MM.1S (cell line): ENCODE results near the gene EFNA3.

Source experiments
- EZH2 ChIP-seq: fragments of 300-600 bp; sonication (generic); optimal IDR thresholded peaks from 2 replicates; pipeline ENCODE3; 2017; ENCODE audit warnings: low read depth, mild to moderate bottlenecking, antibody characterized with exemption, low read length, mixed read lengths
- TF ChIP-seq, protein P1 (sequence below): fragments of 300-600 bp; sonication (generic); IDR thresholded peaks from 2 replicates; pipeline ENCODE4 v1.5.1; 2016; ENCODE audit warnings: antibody characterized with exemption, low read length, mixed read lengths

DNA sequence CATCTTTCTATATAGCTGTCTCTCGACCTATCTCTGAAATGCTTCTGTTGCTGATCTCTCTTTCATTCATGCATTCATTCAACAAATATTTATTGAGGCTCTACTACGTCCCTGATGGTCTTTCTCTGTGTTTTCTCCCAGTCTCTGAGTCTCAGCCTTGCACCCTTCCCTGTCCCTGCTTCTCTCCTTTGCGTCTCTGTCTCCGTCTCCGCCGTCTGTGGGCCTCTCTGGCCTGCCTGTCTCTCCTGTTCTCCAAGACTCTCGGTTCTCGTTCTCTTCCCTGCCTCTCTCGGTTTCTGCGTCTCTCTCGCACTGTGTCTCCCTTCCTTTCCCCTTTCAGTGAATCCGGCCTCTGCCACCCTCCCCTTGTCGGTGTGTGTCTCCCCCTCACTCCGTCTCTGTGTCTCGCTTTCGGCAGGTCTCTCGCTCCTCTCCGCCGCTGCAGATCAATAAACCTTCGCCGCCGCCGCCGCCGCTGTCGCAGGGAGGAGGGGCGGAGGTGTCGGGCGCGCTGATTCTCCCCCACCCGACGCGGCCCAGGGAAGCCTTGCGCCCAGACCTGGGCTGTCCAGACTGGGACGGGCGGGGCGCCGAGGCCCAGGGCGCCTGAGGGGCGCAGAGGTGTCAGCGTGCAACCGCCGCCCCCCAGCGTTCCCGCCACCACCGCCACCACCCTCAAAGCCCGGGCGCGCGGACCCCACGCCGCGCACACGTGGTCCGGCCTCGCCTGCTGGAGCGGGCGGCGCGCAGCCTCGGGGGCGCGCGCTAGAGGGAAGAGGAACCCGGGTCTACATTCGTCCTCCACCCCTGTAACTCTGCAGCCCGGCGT lies 3.0 kb downstream of the EFNA3 start:
- peak; percentile 98 for TF ChIP-seq EZH2
- TF ChIP-seq, protein P1, sequence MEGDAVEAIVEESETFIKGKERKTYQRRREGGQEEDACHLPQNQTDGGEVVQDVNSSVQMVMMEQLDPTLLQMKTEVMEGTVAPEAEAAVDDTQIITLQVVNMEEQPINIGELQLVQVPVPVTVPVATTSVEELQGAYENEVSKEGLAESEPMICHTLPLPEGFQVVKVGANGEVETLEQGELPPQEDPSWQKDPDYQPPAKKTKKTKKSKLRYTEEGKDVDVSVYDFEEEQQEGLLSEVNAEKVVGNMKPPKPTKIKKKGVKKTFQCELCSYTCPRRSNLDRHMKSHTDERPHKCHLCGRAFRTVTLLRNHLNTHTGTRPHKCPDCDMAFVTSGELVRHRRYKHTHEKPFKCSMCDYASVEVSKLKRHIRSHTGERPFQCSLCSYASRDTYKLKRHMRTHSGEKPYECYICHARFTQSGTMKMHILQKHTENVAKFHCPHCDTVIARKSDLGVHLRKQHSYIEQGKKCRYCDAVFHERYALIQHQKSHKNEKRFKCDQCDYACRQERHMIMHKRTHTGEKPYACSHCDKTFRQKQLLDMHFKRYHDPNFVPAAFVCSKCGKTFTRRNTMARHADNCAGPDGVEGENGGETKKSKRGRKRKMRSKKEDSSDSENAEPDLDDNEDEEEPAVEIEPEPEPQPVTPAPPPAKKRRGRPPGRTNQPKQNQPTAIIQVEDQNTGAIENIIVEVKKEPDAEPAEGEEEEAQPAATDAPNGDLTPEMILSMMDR: no peak
